ENCODE results near the gene TNFRSF18.

TNFRSF18 gene

GRCh38 chr1:1155258-1155657 lies 51.1 kb downstream of the TNFRSF18 start:
- no peaks in the 10 kb centered on the region for H3K36me3 Mint-ChIP-seq
- no peak overlapping the region for H3K4me3 Mint-ChIP-seq
- no peak overlapping the region for H3K27ac Mint-ChIP-seq
- H3K27me3 Mint-ChIP-seq, result no peaks in the 10 kb centered on the region
- no peak for ATAC-seq
- H3K4me1 Mint-ChIP-seq, result no peaks in the 10 kb centered on the region
- H3K9me3 Mint-ChIP-seq, result peaks cover 15% of the 10 kb centered on the region

- H3K4me3 Mint-ChIP-seq, result no peak overlapping the region
- ATAC-seq, result no peak
- peaks cover 15% of the 10 kb centered on the region for H3K9me3 Mint-ChIP-seq
- peak overlapping the region; percentile 55 for H3K27ac Mint-ChIP-seq
- no peaks in the 10 kb centered on the region for H3K36me3 Mint-ChIP-seq
- peaks cover 11% of the 10 kb centered on the region for H3K4me1 Mint-ChIP-seq
- H3K27me3 Mint-ChIP-seq, result no peaks in the 10 kb centered on the region
Observed at GRCh38 chr1:1153874-1154273, 52.5 kb downstream of the TNFRSF18 start.
